Psoas muscle (tissue), 8 donors: ENCODE data around the gene MICB. TPM values are rescaled to one million over a fixed set of nuclear protein-coding genes. Genes with fewer than 3 reads are reported as not detected.

Source experiments
- ATAC-seq, 4 donors: fragments of 200-7000 bp; cut with Tn5 transposase; one replicate each; pipeline ENCODE4 v1.9.1; 2020; ENCODE audit warnings: moderate library complexity in 3 of 4, mild to moderate bottlenecking in 2 of 4
- DNase-seq, 2 donors: peaks; one replicate each; pipeline ENCODE4 v3.0.0-alpha.2; 2020
- H3K27ac ChIP-seq: fragments of 200-600 bp; one replicate; pipeline ENCODE4 v1.8.0; 2022
- H3K27me3 ChIP-seq, 3 donors: fragments of 200-600 bp in 1 of 3; one replicate each; pipeline versions ENCODE4 v1.6.1 to v1.8.0; 2013 to 2022; ENCODE audit warnings: low read length in 2 of 3, mild to moderate bottlenecking in 2 of 3, moderate library complexity in 1 of 3; ENCODE audit not compliant: insufficient read depth in 3 of 3
- H3K36me3 ChIP-seq, 2 donors: fragments of 200-600 bp in 1 of 2; one replicate each; pipeline versions ENCODE4 v1.6.1 to v1.8.0; 2013 to 2022; ENCODE audit warnings: low read depth in 1 of 2, mild to moderate bottlenecking in 1 of 2, moderate library complexity in 1 of 2; ENCODE audit not compliant: insufficient read depth in 1 of 2
- H3K4me1 ChIP-seq: fragments of 200-600 bp; one replicate; pipeline ENCODE4 v1.8.0; 2022
- H3K4me3 ChIP-seq: fragments of 200-600 bp; one replicate; pipeline ENCODE4 v1.8.0; 2022; ENCODE audit warnings: mild to moderate bottlenecking
- H3K9me3 ChIP-seq: fragments of 200-600 bp; one replicate; pipeline ENCODE4 v1.8.0; 2022
- WGBS, 3 donors: extraction: QIAGEN DNeasy Blood & Tissue Kit; methylation state at CpG; one replicate each; pipeline versions ENCODE4 v1.1.6 to v1.1.7; 2013; 5-methylcytosine and 5-hydroxymethylcytosine counted together
- intact Hi-C, 2 donors: fragments of 100-400 bp; cut with DNase I; formaldehyde crosslinking; loops; one replicate each; pipeline versions ENCODE4 v1.11.0 to v1.14.2; 2022
- polyA plus RNA-seq, 3 donors: library from polyadenylated mRNA; stranded (reverse); fragments of 200-250 nt; gene quantifications; one replicate each; pipeline ENCODE4 v1.2.3, GENCODE V29; 2013
- total RNA-seq, 4 donors: library from RNA; stranded (reverse); fragmentation: NEBNext Ultra II Directional in 2 of 4; extraction: Animal tissue kit (Norgen Biotek cat#: 25700) in 2 of 4; gene quantifications; one replicate each; pipeline versions ENCODE4 v1.2.1 to v1.2.4, GENCODE V29; 2021 to 2023
- TF ChIP-seq, protein P1 (sequence below): fragments of 200-600 bp; IDR thresholded peaks from one replicate; pipeline ENCODE4 v1.8.0; 2022; ENCODE audit warnings: antibody characterized with exemption
- donor health status: healthy with polysubstance abuse.
- donor health status: DM: no; HTN: no; CAD: no; lungs with moderate emphysema.
- donor health status: Bipolar disorder and iron deficiency.
- donor health status: healthy.
- donor health status: DM: yes; HTN: yes; CAD: no.
- donor health status: DM: no; HTN: no; CAD: no.
- donor health status: DM: no; HTN: no; CAD: no.
- donor health status: DM: yes; HTN: yes; CAD: no.

Gene MICB
- total and polyA plus RNA-seq, 7 donors, result 0.25 to 1.0 (median 0.65) TPM

DNA sequence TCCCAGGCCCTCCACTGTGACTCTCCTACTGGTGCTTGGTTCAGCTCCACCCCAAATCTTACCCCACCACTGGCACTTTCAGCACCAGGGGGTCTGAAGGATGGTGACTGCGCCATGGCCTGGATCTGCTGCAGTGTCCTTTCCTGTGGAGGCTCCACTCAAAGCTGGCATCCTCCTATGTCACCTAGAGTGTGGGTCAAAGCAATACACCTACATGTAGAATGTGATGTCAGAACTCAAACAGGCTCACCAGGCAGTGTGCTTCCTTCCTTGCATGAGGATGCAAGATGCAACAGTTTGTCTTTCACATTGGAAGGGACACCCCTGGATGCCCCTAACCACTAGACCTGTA is 32.8 kb upstream of the MICB start:
- H3K4me1 ChIP-seq, result peaks cover 4% of the 10 kb centered on the region
- no peak for ATAC-seq
- H3K27ac ChIP-seq, result no peak overlapping the region
- DNase-seq, result no peak
- H3K4me3 ChIP-seq, result peak overlapping the region; percentile 63
- peaks cover 0 to 16% (median 0%) of the 10 kb centered on the region in 3 donors for H3K27me3 ChIP-seq
- intact Hi-C loops, result no loop called here
- 59 to 86% (median 75%) methylated on average over 1 of the region's 1 CpG for WGBS, 3 donors
- no peaks in the 10 kb centered on the region for H3K9me3 ChIP-seq
- TF ChIP-seq, protein P1, sequence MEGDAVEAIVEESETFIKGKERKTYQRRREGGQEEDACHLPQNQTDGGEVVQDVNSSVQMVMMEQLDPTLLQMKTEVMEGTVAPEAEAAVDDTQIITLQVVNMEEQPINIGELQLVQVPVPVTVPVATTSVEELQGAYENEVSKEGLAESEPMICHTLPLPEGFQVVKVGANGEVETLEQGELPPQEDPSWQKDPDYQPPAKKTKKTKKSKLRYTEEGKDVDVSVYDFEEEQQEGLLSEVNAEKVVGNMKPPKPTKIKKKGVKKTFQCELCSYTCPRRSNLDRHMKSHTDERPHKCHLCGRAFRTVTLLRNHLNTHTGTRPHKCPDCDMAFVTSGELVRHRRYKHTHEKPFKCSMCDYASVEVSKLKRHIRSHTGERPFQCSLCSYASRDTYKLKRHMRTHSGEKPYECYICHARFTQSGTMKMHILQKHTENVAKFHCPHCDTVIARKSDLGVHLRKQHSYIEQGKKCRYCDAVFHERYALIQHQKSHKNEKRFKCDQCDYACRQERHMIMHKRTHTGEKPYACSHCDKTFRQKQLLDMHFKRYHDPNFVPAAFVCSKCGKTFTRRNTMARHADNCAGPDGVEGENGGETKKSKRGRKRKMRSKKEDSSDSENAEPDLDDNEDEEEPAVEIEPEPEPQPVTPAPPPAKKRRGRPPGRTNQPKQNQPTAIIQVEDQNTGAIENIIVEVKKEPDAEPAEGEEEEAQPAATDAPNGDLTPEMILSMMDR, result no peak
- no peaks in the 10 kb centered on the region for H3K36me3 ChIP-seq

DNA sequence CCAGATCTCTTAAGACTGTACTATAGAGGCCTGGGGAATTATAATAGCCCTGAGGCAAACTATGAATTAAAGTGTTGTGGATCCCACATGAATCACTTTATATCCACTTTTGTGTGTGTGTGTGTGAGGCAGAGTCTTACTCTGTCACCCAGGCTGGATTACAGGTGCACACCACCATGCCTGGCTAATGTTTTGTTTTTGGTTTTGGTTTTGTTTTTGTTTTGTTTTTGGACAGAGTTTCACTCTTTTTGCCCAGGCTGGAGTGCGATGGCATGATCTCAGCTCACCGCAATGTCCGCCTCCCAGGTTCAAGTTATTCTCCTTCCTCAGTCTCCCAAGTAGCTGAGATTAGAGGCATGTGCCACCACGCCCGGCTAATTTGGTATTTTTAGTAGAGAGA is 32.2 kb upstream of the MICB start:
- intact Hi-C loops, result no loop called here
- ATAC-seq (no peak), DNase-seq (no peak)
- Histone ChIP-seq H3K4me3 (peak overlapping the region; percentile 63), H3K27me3 (peaks cover 0 to 16% (median 0%) of the 10 kb centered on the region in 3 donors), H3K27ac (no peak overlapping the region), H3K4me1 (peaks cover 4% of the 10 kb centered on the region), H3K36me3 (no peaks in the 10 kb centered on the region), H3K9me3 (no peaks in the 10 kb centered on the region)
- WGBS, 3 donors, result 89 to 94% (median 89%) methylated on average over 5 of the region's 5 CpGs
- TF ChIP-seq, protein P1, result no peak

DNA sequence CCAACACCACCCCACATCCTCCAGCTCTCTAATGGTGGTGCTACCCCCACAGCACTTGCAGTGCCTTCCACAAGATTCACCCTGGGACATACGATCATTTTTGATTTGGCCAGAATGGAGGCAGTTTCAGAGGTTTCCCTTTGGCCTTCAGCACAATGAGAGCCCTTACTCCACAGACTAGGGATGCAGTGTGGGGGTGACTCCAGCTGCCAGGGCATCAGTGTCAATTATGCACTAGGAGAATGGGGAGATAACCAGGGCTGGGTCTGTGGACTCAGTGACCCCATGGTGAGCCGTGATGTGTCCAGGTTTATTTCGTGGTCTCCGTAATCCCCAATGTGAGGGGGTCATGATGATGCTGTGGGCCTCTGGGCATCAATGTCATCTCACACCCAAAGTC is 31.5 kb upstream of the MICB start:
- peaks cover 4% of the 10 kb centered on the region for H3K4me1 ChIP-seq
- DNase-seq (no peak), ATAC-seq (no peak)
- no peak overlapping the region for H3K4me3 ChIP-seq
- H3K27me3 ChIP-seq, result peaks cover 0 to 14% (median 0%) of the 10 kb centered on the region in 3 donors
- intact Hi-C loops, result no loop called here
- TF ChIP-seq, protein P1, result no peak
- no peak overlapping the region for H3K27ac ChIP-seq
- WGBS, 3 donors, result 67 to 78% (median 75%) methylated on average over 4 of the region's 4 CpGs
- H3K36me3 ChIP-seq, result no peaks in the 10 kb centered on the region
- H3K9me3 ChIP-seq, result no peaks in the 10 kb centered on the region

DNA sequence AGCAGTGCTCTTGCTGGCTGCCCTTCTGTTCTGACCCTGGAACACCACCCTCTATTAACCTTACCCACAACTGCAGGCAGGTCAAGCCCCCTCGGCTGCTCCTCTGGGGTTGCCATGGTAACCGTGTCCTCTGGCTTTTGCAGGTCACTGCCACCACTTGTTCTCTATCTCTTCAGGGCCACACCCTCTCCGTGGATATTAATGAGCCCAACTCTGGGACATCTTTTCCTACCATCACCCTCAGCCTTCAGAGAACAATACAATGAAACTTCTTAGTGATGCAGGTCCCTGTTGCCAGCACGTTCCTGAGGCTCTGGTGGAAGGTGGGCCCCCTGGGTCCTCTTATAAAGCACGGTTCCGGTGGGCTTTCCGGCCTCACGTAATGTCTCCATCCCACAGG is 30.8 kb upstream of the MICB start:
- no peaks in the 10 kb centered on the region for H3K9me3 ChIP-seq
- peaks cover 0 to 8% (median 0%) of the 10 kb centered on the region in 3 donors for H3K27me3 ChIP-seq
- ATAC-seq (no peak), DNase-seq (no peak)
- no peaks in the 10 kb centered on the region for H3K36me3 ChIP-seq
- WGBS, 3 donors, result 62 to 64% (median 63%) methylated on average over 8 of the region's 8 CpGs
- no peak overlapping the region for H3K4me3 ChIP-seq
- intact Hi-C loops, result no loop called here
- peaks cover 4% of the 10 kb centered on the region for H3K4me1 ChIP-seq
- H3K27ac ChIP-seq, result no peak overlapping the region
- TF ChIP-seq, protein P1, result no peak

DNA sequence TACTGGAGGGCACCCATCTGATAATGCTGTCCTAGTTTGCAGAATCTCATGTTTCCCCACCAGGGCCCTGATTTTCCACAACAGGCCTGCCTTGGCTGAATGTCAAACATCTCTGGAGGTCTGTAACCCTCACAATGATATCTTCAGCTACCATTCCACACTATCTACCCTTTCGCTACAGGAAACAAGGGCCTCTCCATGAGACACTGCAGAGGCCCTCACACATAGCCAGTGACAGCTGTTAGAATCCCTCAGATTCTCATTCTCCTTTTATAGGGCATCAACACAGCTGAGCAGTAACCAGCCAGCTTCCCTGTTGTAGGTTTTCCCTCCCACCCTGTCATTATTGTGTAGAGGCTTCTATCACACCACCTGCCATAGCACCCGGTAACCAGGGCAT is 29.6 kb upstream of the MICB start:
- no peaks in the 10 kb centered on the region for H3K4me1 ChIP-seq
- WGBS, 3 donors, result 59 to 65% (median 61%) methylated on average over 2 of the region's 2 CpGs
- intact Hi-C loops, result no loop called here
- no peaks in the 10 kb centered on the region for H3K27me3 ChIP-seq
- no peak overlapping the region for H3K27ac ChIP-seq
- no peak overlapping the region for H3K4me3 ChIP-seq
- no peaks in the 10 kb centered on the region for H3K36me3 ChIP-seq
- no peak for ATAC-seq
- TF ChIP-seq, protein P1, result no peak
- DNase-seq, result no peak
- H3K9me3 ChIP-seq, result no peaks in the 10 kb centered on the region
